Activated CD8-positive, alpha-beta T cell treated with anti-CD3 and anti-CD28 coated beads, Interleukin-2, amount 10 ng/mL, durations not matched to agents 7 days and 5 days (primary cell): ENCODE data around the gene BCKDHA. TPM values are rescaled to one million over a fixed set of nuclear protein-coding genes. Genes with fewer than 3 reads are reported as not detected.

Experiments used
- ATAC-seq: fragments of 150-1000 bp; cut with Tn5 transposase; one replicate; pipeline ENCODE4 v1.10.0; 2021; ENCODE audit warnings: moderate library complexity
- CTCF ChIA-PET: fragments of 350-600 bp; sonication (Branson Sonifier 250); formaldehyde crosslinking; loops from one replicate; lab custom pipeline; 2021; ENCODE audit warnings: antibody characterized with exemption; lab: Charles Lee
- POLR2A ChIA-PET: fragments of 350-600 bp; sonication (Branson Sonifier 250); formaldehyde crosslinking; loops from one replicate; lab custom pipeline; 2021; ENCODE audit warnings: antibody characterized with exemption; lab: Charles Lee
- DNase-seq: peaks from one replicate; pipeline ENCODE4 v3.0.0-alpha.2; 2020
- H3K27ac Mint-ChIP-seq: one replicate; pipeline ENCODE4 v1.8.0; 2021; ENCODE audit warnings: mild to moderate bottlenecking, mixed read lengths
- H3K27me3 Mint-ChIP-seq: one replicate; pipeline ENCODE4 v1.8.0; 2021; ENCODE audit warnings: low read depth, mixed read lengths
- H3K36me3 Mint-ChIP-seq: one replicate; pipeline ENCODE4 v1.8.0; 2021; ENCODE audit warnings: low read depth, mixed read lengths
- H3K4me1 Mint-ChIP-seq: one replicate; pipeline ENCODE4 v1.8.0; 2021; ENCODE audit warnings: low read depth, mixed read lengths
- H3K4me3 Mint-ChIP-seq: one replicate; pipeline ENCODE4 v1.8.0; 2021; ENCODE audit warnings: mild to moderate bottlenecking, mixed read lengths
- H3K9me3 Mint-ChIP-seq: one replicate; pipeline ENCODE4 v1.8.0; 2022; ENCODE audit warnings: mixed read lengths; ENCODE audit not compliant: insufficient read depth
- total RNA-seq, 2 experiments: library from RNA; stranded (reverse); gene quantifications; one replicate each; pipeline ENCODE4 v1.2.3, GENCODE V29; 2021

The BCKDHA gene
- total RNA-seq: 10 to 100 TPM; 15.8 to 24.5 TPM

DNA sequence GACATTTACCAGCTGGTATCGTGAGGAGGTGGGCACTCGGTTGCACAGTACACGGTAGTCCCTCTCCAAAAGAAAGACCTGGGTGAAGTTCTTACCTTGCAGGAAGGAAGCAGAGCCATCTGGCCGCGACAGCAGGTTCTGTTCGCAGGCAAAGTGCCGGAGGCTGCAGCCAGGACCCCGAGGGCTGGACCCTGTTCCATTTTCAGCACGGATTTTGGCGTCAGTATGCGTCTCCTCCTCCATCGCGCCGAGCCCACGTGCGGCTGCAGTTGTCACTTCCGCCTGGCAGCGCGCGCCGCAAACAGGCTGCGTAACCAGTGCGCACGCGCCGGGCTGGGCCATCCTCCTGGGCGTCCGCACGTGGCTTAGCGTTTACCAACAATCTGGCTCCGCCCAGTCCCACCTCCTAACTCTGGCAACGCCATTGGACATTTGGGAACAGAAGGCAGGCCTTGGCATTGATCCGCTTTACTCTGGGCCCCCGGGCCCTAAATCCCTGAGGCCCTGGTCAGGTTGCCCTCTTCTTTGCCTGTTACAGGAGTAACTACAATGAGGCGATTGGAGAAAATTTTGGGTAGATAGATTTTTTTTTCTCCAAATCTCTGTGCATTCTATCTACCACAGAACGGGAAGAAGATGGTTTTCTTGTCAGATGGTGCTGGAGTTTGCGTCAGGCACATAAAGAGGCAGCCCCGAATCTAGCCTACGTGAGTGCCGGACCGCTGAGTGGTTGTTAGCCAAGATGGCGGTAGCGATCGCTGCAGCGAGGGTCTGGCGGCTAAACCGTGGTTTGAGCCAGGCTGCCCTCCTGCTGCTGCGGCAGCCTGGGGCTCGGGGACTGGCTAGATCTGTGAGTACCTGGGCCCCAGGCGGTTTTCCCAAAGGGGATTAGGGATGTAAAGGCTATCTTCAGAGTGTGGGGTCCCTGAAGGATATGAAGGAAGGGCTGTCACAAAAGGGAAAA lies at the start of gene BCKDHA, which contains the start of gene EXOSC5:
Gene BCKDHA (plus strand): TSS at position 733 of the 964 bp plus-strand sequence. CDS start 10 bp downstream, at position 743.
Gene EXOSC5 (minus strand): TSS at position 274 of the 964 bp plus-strand sequence. CDS start 31 bp downstream, at position 243.
- ChIA-PET POLR2A (interaction anchor here (0.7 kb wide), 1 partner anchor 39 kb away, joined by 4 read pairs; no protein-coding TSS in a partner anchor), CTCF (interaction anchor here (0.5 kb wide), 1 partner anchor 1220 kb away, joined by 4 read pairs; no protein-coding TSS in a partner anchor)

DNA sequence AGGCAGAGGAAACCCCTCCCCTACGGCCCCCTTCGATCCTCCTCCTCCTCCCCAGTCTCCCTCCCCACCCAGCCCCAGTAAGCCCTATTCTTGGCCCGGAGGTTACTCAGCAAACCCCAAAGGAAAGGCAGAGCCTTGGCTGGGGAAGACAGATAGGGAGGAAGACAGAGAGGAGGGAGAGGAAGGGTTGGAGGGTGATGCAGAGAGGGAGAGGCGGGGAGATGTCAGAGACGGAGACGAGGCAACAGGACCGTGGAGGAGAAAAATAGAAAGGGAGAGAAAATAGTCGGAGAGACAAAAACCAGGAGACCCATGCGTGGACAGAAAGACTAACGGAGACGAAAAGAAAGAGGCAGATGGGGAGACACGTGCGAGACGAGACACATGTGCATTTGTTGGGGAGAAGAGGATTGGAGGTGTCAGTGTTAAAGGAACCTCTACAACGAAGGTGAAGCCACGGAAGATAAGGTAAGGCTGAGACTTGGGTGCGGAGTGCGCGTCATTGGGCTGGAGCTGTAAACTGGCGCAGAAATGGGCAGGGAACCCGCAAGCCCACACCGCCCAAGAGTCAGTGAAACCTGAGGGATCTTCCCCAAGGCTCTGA lies 46.8 kb upstream of the BCKDHA start:
- Mint-ChIP-seq H3K27me3 (no peaks in the 10 kb centered on the region), H3K4me3 (peak overlapping the region; percentile 90), H3K36me3 (peaks cover 59% of the 10 kb centered on the region), H3K27ac (peak overlapping the region; percentile 98), H3K9me3 (no peaks in the 10 kb centered on the region), H3K4me1 (peaks cover 47% of the 10 kb centered on the region)
- no peak for DNase-seq
- POLR2A ChIA-PET: interaction anchor here (0.7 to 3.1 kb wide), 8 partner anchors 13 to 88 kb away, joined by 3 to 27 read pairs (median 6); partner anchors contain the start of genes B9D2 and CCDC97
- ATAC-seq: no peak
- CTCF ChIA-PET: interaction anchor here (0.6 to 3.2 kb wide), 9 partner anchors 8 to 246 kb away, joined by 3 to 31 read pairs (median 3); partner anchors contain the start of genes B9D2 and HNRNPUL1

More for the DNA sequence above, at the start of gene BCKDHA, which contains the start of gene EXOSC5:
- ATAC-seq (peak; percentile 99), DNase-seq (peak; percentile 99)
- Mint-ChIP-seq H3K4me1 (peaks cover 44% of the 10 kb centered on the region), H3K27ac (peak within 1 kb of the TSS; percentile 100), H3K9me3 (no peaks in the 10 kb centered on the region), H3K4me3 (peak within 1 kb of the TSS; percentile 99), H3K36me3 (peaks cover 7% of the 10 kb centered on the region), H3K27me3 (no peaks in the 10 kb centered on the region)

DNA sequence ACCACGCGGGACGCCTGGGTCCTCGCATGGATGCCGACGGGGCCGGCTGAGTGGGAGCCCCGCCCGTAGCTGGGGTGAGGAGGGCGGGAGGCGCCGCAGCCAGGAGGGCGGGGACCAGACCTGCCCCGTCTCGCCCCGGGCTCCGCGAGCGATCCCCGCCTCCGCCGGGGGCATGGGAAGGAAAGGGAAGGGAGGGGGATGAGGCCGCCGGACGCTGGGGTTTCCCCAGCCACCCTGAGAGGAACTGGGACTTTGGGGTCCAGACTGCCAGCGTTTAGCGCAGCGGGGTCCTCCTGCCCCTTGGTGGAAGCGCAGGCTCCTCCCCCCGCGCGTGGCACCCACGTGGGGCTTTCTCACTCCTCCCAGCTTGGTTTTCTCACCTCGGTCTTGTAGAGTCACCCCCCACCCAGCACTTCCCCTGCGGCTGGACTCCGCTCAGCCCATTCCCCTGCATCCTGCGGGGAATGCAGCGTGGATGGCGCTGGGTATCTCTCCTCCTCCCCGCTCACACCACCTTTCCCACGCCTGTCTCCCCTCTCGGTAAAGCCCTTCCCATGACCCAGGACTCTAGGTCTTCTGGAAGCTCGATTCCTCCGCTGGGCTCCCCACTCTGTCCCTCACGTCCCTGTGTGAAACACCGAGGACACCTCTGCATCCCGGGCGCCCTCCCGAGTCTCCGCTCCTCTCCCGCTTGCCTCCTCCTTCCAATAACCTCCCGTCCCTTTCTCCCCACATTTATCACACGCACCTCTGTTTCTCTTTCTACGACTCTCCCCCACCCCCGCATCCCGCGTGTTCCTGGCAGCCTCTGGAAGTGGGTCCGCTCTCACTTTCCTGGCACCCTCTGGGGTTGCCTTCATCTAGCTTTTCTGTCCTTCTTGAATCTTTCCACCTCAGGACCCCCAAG lies 46.0 kb upstream of the BCKDHA start:
- Mint-ChIP-seq H3K36me3 (peaks cover 58% of the 10 kb centered on the region), H3K4me3 (peak overlapping the region; percentile 90), H3K27me3 (no peaks in the 10 kb centered on the region), H3K4me1 (peaks cover 51% of the 10 kb centered on the region), H3K27ac (peak overlapping the region; percentile 98), H3K9me3 (no peaks in the 10 kb centered on the region)
- peak; percentile 89 for DNase-seq
- CTCF ChIA-PET: interaction anchor here (0.6 to 3.2 kb wide), 17 partner anchors 9 to 247 kb away, joined by 3 to 31 read pairs (median 4); partner anchors contain the start of genes B9D2, CCDC97, DMAC2 and HNRNPUL1
- POLR2A ChIA-PET: interaction anchor here (0.6 to 3.1 kb wide), 13 partner anchors 10 to 148 kb away, joined by 3 to 27 read pairs (median 4); partner anchors contain the start of genes B9D2 and CCDC97
- peak; percentile 60 for ATAC-seq

DNA sequence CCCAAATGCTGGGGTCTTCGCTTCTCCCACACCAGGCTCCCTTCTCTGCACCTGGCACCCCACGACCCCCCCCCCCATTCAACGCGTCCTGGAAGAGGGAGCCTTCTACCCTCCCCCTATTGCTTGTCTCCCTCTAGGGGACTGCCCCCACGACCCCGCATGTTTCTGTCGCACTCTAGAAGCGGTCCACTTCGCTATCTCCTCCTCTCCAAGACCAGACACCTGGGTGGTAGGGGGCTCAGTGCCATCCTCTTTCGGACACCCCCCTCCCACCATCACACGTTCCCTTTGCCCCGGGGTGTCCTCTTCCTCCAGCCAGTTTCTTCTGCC lies 45.4 kb upstream of the BCKDHA start:
- H3K27me3 Mint-ChIP-seq: no peaks in the 10 kb centered on the region
- peaks cover 61% of the 10 kb centered on the region for H3K36me3 Mint-ChIP-seq
- ChIA-PET POLR2A (interaction anchor here (0.6 to 3.1 kb wide), 9 partner anchors 11 to 149 kb away, joined by 3 to 27 read pairs (median 6); partner anchors contain the start of gene B9D2), CTCF (interaction anchor here (0.6 to 3.2 kb wide), 13 partner anchors 9 to 89 kb away, joined by 3 to 31 read pairs (median 6); partner anchors contain the start of genes B9D2, CCDC97, DMAC2 and HNRNPUL1)
- H3K9me3 Mint-ChIP-seq: no peaks in the 10 kb centered on the region
- DNase-seq (no peak), ATAC-seq (no peak)
- peaks cover 58% of the 10 kb centered on the region for H3K4me1 Mint-ChIP-seq
- H3K4me3 Mint-ChIP-seq: peak overlapping the region; percentile 90
- peak overlapping the region; percentile 98 for H3K27ac Mint-ChIP-seq

DNA sequence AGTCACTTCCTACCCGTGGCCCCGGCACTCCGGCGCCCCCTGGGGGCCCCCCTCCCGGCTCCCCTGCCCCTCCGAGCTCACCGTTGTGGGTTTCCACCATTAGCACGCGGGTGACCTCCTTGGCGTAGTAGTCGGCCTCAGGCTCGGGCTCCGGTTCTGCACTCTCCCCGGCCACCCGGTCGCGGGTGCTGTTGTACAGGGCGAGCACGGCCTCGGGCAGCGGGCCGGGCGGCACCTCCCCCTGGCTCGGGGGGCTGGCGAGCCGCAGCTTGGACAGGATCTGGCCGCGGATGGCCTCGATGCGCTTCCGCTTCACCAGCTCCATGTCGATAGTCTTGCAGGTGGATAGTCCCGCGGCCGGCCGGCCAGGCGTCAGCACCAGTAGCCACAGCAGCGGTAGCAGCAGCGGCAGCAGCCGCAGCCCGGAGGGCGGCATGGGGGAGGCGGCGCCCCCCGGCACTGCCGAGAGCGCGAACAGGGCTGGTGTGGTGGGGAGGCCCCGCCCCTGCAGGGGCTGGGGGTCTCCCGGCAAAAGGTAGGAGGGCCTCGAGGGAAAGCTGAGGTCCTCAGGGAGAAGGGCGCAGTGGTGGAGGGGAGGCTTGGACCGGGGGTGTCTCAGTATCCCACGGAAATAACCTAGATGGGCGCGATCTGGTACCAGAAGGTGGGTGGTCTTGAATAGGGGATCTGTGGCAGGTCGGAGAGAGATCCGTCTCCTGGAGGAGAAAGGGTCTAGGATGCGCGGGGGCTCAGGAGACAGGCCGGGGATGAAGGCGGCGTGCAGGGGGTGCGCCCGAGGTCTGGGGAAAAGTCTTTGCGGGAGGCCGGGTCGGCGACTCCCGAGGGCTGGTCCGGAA lies 44.8 kb upstream of the BCKDHA start:
- H3K36me3 Mint-ChIP-seq: peaks cover 57% of the 10 kb centered on the region
- peak; percentile 85 for DNase-seq
- H3K9me3 Mint-ChIP-seq: no peaks in the 10 kb centered on the region
- peak overlapping the region; percentile 98 for H3K27ac Mint-ChIP-seq
- ATAC-seq: peak; percentile 12
- CTCF ChIA-PET: interaction anchor here (0.6 to 3.2 kb wide), 14 partner anchors 11 to 90 kb away, joined by 3 to 31 read pairs (median 4); partner anchors contain the start of genes B9D2, CCDC97, DMAC2 and HNRNPUL1
- H3K4me3 Mint-ChIP-seq: peak overlapping the region; percentile 90
- peaks cover 64% of the 10 kb centered on the region for H3K4me1 Mint-ChIP-seq
- H3K27me3 Mint-ChIP-seq: no peaks in the 10 kb centered on the region
- POLR2A ChIA-PET: interaction anchor here (0.6 to 3.1 kb wide), 9 partner anchors 11 to 150 kb away, joined by 3 to 27 read pairs (median 6); partner anchors contain the start of gene B9D2

DNA sequence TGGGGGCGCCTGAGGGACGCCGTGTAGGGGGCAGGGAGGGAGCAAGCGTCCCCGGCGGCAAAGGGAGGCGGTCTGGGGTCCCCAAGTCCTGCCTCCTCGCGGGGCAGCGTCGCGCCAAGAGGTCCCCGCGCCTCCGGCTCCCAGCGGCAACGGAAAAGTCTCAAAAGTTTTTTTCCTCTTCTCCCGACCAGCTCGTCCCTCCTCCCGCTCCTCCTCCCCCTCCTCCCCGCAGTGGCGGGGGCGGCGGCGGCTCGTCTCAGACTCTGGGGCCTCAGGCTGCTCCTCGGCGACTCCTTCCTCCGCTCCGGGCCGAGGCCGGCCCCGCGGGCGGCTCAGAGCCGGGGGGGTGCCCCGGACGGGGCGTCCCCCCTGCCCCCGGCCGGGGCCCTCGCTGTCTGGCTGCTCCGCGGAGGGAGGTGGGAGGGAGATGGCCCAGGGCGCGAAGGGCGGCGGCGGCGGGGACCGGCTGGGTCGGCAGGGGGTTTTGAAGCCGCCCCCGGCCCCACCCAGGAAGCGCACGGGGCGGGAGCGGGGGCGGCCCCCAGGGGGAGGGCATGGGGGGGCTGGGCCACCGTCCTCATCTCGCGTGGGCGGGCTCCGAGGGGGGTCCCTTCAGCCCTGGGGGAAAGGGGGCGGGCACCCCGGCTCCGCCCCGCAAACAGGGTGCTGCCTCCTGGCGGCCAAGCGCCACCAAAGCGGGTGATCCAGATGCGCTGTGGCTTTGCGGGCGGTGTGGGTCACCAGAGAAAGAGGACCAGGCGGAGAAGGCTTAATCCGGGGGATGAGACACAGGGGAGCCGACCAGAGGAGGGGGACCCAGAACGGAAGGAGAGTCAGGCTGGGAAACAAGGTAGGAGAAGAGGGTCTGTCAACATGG lies 43.9 kb upstream of the BCKDHA start, which contains the start of gene TGFB1:
Gene TGFB1 (minus strand): TSS at position 457 of the 877 bp plus-strand sequence. CDS start 878 bp downstream, outside the sequence.
- DNase-seq (peak; percentile 95), ATAC-seq (peak; percentile 54)
- CTCF ChIA-PET: interaction anchor here (0.6 to 3.2 kb wide), 7 partner anchors 10 to 91 kb away, joined by 3 to 31 read pairs (median 6); partner anchors contain the start of gene B9D2
- POLR2A ChIA-PET: interaction anchor here (1.5 to 3.1 kb wide), 5 partner anchors 10 to 91 kb away, joined by 5 to 27 read pairs (median 13); partner anchors contain the start of gene B9D2
- H3K27ac Mint-ChIP-seq: peak within 1 kb of the TSS; percentile 98
- H3K4me3 Mint-ChIP-seq: peak within 1 kb of the TSS; percentile 90
- H3K27me3 Mint-ChIP-seq: no peaks in the 10 kb centered on the region
- peaks cover 66% of the 10 kb centered on the region for H3K4me1 Mint-ChIP-seq
- H3K36me3 Mint-ChIP-seq: peaks cover 51% of the 10 kb centered on the region
- H3K9me3 Mint-ChIP-seq: no peaks in the 10 kb centered on the region

DNA sequence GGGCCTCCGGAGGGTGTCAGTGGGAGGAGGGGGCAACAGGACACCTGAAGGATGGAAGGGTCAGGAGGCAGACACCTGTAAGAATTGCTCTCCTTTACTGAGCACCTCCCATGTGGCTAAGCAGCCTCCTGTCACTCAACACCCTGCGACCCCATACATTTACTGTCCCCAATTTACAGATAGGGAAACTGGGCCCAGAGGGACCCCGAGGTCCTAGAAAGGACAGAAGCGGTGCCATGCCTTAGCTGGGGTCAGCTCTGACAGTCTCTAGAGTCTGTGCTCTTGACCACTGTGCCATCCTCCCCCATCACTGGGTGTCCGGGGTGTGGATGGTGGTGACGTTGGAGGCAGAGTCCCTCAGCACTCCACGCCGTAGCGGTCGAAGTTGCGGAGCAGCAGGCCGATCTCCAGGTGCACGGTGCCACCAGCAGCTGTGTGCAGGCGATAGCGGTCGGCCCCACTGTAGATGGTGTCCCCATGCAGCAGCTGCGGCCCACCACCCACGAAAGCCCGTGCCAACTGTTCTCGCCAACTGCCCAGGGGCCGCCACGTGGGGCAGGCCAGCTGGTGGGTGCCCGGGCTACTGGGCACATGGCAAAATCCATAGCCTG lies 43.2 kb upstream of the BCKDHA start:
- CTCF ChIA-PET: interaction anchor here (1.7 to 2.6 kb wide), 2 partner anchors 10 to 48 kb away, joined by 6 to 35 read pairs; partner anchors contain the start of gene B9D2
- POLR2A ChIA-PET: interaction anchor here (2.7 kb wide), 1 partner anchor 10 kb away, joined by 12 read pairs; the partner anchor contains the start of gene B9D2
- Mint-ChIP-seq H3K36me3 (peaks cover 44% of the 10 kb centered on the region), H3K4me3 (peak overlapping the region; percentile 75), H3K27me3 (no peaks in the 10 kb centered on the region), H3K27ac (peak overlapping the region; percentile 86), H3K9me3 (no peaks in the 10 kb centered on the region), H3K4me1 (peaks cover 59% of the 10 kb centered on the region)
- DNase-seq: no peak
- ATAC-seq: no peak

DNA sequence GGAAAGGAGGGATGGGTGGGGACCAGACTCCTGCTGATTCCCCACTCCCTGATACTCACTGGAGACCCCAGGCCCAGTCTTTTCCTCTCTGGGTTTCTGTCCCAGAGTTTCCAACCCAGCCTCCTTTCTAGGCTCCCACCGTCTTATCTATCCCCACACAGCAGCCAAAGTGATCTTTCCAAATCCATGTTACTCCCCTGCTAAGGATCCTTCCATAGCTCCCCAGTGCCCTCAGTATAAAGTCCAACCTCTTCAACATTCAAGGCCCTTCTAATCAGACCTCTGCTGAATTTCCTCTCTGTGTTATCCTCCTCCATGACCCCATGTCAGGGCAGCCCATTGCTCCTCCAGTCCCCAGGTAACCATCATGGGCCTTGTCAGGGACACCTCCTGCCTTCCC lies 42.6 kb upstream of the BCKDHA start:
- H3K4me3 Mint-ChIP-seq: peak overlapping the region; percentile 64
- ATAC-seq: no peak
- H3K9me3 Mint-ChIP-seq: no peaks in the 10 kb centered on the region
- H3K4me1 Mint-ChIP-seq: peaks cover 57% of the 10 kb centered on the region
- ChIA-PET CTCF (interaction anchor here (1.1 to 2.6 kb wide), 6 partner anchors 10 to 76 kb away, joined by 3 to 35 read pairs (median 4); partner anchors contain the start of gene B9D2), POLR2A (interaction anchor here (1.0 to 2.7 kb wide), 2 partner anchors 9 to 91 kb away, joined by 4 to 12 read pairs; partner anchors contain the start of genes B9D2 and HNRNPUL1)
- H3K27me3 Mint-ChIP-seq: no peaks in the 10 kb centered on the region
- peak overlapping the region; percentile 95 for H3K27ac Mint-ChIP-seq
- peaks cover 41% of the 10 kb centered on the region for H3K36me3 Mint-ChIP-seq
- DNase-seq: no peak
